GM23338 (cell line): Measurements from ENCODE around the gene BARX1.

Experiments used
- CREB1 ChIP-seq: fragments of 250-450 bp; sonication (Bioruptor Pico); IDR thresholded peaks from 2 replicates; pipeline ENCODE4 v1.5.0; 2020; ENCODE audit warnings: low read depth, mild to moderate bottlenecking, moderate library complexity
- EZH2 ChIP-seq: fragments of 200-600 bp; sonication (generic); IDR thresholded peaks from one replicate; pipeline ENCODE4 v1.8.0; 2017; ENCODE audit warnings: antibody characterized with exemption, mild to moderate bottlenecking, low read depth; ENCODE audit not compliant: unreplicated experiment
- EZH2phosphoT487 ChIP-seq: fragments of 200-600 bp; sonication (generic); IDR thresholded peaks from one replicate; pipeline ENCODE4 v1.8.1; 2018; ENCODE audit warnings: antibody characterized with exemption; ENCODE audit not compliant: unreplicated experiment
- JUNB ChIP-seq: IDR thresholded peaks from one replicate; pipeline ENCODE4 v1.6.1; 2016; ENCODE audit warnings: antibody characterized with exemption; ENCODE audit not compliant: unreplicated experiment
- POLR2AphosphoS5 ChIP-seq: IDR thresholded peaks from 2 replicates; pipeline ENCODE4 v1.6.1; 2016; ENCODE audit warnings: antibody characterized with exemption, low read depth
- TF ChIP-seq, protein P1 (sequence below), 2 experiments: fragments of 200-600 bp in 1 of 2; sonication (generic) in 1 of 2; conservative IDR thresholded peaks; 2 replicates each; pipeline versions ENCODE4 v1.5.1 to v1.6.1; 2016 to 2017; ENCODE audit warnings: antibody characterized with exemption in 2 of 2, low read depth in 2 of 2, mild to moderate bottlenecking in 2 of 2, moderate library complexity in 1 of 2
- TF ChIP-seq, protein P2 (sequence below): IDR thresholded peaks from one replicate; pipeline ENCODE4 v1.6.1; 2018; ENCODE audit warnings: antibody characterized with exemption; ENCODE audit not compliant: unreplicated experiment

GRCh38 chr9:93962561-93963440 lies 7.6 kb upstream of the BARX1 start:
- TF ChIP-seq, protein P1, sequence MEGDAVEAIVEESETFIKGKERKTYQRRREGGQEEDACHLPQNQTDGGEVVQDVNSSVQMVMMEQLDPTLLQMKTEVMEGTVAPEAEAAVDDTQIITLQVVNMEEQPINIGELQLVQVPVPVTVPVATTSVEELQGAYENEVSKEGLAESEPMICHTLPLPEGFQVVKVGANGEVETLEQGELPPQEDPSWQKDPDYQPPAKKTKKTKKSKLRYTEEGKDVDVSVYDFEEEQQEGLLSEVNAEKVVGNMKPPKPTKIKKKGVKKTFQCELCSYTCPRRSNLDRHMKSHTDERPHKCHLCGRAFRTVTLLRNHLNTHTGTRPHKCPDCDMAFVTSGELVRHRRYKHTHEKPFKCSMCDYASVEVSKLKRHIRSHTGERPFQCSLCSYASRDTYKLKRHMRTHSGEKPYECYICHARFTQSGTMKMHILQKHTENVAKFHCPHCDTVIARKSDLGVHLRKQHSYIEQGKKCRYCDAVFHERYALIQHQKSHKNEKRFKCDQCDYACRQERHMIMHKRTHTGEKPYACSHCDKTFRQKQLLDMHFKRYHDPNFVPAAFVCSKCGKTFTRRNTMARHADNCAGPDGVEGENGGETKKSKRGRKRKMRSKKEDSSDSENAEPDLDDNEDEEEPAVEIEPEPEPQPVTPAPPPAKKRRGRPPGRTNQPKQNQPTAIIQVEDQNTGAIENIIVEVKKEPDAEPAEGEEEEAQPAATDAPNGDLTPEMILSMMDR (conservative IDR thresholded peaks at IDR 0.05; ENCODE audit: low read depth in 2 of 2) = peak; percentile 90 to 95
- TF ChIP-seq JUNB (no peak), POLR2AphosphoS5 (no peak), EZH2 (no peak), CREB1 (CRISPR knock-in tag) (peak; percentile 64), EZH2phosphoT487 (no peak)
- TF ChIP-seq, protein P2, sequence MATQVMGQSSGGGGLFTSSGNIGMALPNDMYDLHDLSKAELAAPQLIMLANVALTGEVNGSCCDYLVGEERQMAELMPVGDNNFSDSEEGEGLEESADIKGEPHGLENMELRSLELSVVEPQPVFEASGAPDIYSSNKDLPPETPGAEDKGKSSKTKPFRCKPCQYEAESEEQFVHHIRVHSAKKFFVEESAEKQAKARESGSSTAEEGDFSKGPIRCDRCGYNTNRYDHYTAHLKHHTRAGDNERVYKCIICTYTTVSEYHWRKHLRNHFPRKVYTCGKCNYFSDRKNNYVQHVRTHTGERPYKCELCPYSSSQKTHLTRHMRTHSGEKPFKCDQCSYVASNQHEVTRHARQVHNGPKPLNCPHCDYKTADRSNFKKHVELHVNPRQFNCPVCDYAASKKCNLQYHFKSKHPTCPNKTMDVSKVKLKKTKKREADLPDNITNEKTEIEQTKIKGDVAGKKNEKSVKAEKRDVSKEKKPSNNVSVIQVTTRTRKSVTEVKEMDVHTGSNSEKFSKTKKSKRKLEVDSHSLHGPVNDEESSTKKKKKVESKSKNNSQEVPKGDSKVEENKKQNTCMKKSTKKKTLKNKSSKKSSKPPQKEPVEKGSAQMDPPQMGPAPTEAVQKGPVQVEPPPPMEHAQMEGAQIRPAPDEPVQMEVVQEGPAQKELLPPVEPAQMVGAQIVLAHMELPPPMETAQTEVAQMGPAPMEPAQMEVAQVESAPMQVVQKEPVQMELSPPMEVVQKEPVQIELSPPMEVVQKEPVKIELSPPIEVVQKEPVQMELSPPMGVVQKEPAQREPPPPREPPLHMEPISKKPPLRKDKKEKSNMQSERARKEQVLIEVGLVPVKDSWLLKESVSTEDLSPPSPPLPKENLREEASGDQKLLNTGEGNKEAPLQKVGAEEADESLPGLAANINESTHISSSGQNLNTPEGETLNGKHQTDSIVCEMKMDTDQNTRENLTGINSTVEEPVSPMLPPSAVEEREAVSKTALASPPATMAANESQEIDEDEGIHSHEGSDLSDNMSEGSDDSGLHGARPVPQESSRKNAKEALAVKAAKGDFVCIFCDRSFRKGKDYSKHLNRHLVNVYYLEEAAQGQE = no peak
